ENCODE results near the gene HTRA1. TPM values are rescaled to one million over a fixed set of nuclear protein-coding genes. Genes with fewer than 3 reads are reported as not detected.

The HTRA1 gene
- total RNA-seq: 55.2 TPM

DNA sequence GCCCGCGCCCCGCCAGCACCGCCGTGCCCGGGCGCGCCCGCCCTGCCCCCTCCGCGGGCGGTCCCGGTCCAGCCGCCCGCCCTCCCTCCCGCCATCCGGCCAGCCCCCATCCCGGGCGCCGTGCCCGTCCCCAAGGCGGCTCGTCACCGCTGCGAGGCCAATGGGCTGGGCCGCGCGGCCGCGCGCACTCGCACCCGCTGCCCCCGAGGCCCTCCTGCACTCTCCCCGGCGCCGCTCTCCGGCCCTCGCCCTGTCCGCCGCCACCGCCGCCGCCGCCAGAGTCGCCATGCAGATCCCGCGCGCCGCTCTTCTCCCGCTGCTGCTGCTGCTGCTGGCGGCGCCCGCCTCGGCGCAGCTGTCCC, at the start of gene HTRA1:
HTRA1 (plus strand) TSS at position 187 of the 362 bp plus-strand sequence; CDS start at position 287, 100 bp downstream.
- DNase-seq (ENCODE audit: low spot score): peak; percentile 74

DNA sequence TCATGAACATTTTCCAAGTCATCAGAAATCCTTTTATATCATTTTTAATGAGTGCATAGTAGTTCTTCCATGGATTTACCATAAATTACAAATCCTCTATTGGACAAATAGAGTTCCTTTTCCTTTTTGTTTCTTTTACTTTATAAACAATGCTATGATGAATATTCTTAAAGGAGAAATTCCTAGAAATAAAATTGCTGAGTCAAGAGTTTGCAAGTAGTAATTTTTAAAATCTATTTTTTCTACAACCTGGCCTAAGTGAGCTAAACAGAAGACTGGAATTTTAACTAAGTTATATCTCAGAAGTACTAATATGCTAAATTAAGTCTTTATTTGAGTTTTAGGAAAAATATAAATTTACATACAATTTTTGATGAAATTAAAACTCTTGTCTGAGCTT, 48.0 kb upstream of the HTRA1 start:
- no peak for DNase-seq (ENCODE audit: low spot score)

DNA sequence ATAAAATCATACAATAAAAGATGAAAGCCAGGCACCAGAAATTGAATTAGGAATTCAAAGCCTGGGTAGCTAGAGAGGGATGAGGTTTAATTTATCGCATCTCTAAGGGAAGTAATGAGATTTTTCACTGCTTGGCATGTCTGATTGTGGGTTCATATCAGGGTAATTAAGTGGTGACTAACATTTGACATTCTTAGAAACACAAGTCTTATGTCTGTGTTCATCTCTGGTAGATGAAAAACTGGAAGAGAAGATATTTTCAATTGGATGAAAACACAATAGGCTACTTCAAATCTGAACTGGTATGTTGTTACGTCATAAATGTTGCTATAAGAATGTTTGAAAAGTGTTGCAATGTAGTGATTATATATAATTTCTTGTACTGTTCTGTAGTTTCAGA, 43.7 kb upstream of the HTRA1 start:
- DNase-seq (ENCODE audit: low spot score): no peak

DNA sequence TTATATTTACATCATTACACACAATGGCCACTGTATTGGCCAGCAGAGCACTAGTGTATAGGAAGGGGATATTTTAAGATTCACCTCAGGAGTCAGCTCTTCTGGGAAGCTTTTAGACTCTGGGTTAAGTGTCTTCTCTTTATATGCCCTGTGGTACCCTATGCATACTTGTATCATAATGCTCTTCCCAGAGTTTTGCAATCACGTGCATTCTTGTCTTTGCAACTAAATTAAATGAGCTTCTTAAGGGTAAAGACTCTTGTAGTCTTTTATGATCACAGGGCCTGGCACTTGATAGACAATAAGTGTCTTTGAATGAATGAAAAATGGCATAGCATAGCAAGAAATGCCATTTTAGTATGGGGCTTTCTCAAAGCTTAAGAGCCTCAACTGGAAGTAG, 42.3 kb upstream of the HTRA1 start:
- no peak for DNase-seq (ENCODE audit: low spot score)

DNA sequence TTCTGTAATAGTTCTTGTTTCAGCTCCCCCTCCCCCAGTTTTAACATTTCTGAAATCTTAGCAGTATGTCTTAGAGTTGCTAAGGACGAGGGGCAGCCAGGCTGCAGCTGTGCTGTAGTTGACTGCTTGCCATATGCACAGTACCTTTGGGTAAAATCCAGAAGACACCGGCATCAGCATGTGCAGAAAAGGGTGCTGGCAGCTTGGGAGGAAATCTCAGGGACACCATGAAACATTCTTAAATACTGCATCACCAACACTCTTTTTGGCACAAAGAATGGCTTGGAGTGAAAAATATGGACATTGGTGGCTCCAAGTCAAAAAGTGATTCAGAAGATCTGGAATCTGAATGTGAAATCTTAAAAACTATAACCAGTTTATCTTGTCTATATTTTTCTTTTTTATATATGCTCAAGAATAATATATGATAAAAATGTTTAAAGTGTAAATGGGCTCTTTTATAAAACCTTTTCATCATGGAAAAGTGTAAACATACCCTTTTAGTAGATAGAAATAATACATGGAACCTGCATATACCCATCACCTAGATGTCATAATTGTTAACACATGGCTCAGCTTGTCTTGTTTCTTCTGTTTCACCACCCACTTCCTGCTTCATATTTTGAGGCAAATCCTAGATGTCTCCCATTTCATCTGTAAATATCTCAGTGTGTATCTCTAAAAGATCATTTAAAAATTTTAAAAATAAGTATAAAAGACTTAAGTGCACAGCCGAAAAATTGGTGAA, 41.3 kb upstream of the HTRA1 start:
- no peak for DNase-seq (ENCODE audit: low spot score)

DNA sequence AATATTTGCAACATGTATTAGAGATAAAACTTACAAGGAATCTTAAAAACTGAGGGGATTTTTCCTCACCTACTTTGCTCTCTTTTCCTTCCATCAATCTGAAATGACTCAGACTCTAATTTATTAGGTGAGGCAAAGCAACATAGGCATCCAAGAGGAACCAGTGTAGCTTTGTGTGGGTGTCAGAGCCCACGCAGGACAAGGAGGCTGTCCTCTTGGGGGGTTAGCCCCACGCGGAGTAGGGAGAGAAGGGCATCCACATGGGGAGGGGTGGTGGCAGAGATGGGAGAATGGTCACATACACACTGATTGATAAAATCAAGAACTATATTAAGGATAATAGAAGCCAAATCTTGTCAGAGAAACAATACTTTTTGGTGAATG, 40.7 kb upstream of the HTRA1 start:
- DNase-seq (ENCODE audit: low spot score): no peak

DNA sequence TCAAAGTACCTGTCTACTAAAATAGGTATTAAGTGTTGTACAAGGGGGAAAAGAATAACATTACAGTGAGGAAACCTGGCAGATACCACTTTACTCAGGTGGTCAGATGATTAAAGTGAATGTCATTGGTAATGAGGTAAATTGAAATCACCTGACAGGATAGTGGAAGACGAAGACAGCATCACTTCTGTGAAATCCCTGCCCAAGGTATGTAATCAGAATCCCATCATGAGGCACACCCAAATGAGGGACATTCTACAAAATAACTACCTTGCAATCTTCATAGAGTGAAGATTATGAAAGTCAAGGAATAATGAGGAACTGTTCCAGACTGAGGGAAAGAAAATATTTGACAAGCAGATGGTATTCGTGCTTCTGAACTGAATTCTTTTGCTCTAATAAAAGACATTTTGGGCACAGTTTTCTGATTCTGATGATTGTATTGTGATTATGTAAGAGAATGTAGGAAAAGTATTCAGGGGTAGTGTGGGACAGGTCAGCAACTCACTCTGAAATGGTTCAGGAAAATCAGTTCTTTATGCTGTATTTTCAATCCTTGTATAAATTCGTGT, 40.2 kb upstream of the HTRA1 start:
- no peak for DNase-seq (ENCODE audit: low spot score)

DNA sequence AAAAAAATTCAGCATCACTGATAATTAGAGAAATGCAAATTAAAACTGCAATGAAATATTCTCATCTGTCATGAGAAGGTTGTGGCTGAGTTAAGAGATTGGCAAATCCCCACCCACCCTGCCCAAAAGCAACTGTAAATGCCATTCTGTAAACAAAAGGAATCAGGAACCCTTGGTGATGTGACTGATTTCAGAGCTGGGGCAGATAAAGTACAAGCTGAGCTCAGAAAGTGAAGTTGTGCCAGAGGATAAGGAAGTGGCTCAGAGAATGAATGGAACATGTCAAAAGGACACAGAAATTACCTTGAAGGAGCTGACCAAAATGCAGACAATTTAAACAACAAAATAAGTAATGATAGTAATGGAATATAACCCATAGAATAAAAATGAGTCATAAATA, 39.6 kb upstream of the HTRA1 start:
- DNase-seq (ENCODE audit: low spot score): no peak

DNA sequence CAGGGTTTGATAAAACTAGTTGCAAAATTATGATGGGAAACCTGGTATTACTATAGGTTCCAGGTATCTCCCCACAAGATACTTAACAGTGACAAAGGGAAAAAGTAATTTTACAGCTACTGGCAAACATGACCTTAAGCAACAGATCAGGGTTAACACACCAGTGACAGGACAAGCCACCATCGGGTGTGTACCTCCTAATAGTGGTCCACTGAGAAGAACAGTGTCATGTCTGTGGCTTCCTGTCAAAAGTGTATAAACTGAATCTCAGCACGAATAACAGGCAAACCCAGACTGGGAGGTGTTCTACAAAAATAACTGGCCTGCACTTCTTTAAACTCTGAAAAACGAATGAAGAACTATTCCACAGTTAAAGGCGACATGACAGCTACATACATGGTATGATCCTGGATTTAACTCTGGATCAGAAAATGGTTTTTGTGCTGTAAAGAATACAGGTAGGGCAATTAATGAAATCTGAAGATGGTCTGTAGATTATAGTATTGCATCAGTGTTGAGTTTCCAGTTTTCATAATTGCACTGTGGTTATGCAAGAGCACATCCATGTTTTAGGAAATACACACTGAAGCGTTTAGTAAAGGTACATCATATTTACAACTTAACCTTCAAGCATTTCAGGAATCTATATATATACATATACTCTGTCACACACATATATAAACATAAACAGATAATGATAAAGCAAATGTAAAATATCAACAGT, 38.9 kb upstream of the HTRA1 start:
- DNase-seq (ENCODE audit: low spot score): no peak

DNA sequence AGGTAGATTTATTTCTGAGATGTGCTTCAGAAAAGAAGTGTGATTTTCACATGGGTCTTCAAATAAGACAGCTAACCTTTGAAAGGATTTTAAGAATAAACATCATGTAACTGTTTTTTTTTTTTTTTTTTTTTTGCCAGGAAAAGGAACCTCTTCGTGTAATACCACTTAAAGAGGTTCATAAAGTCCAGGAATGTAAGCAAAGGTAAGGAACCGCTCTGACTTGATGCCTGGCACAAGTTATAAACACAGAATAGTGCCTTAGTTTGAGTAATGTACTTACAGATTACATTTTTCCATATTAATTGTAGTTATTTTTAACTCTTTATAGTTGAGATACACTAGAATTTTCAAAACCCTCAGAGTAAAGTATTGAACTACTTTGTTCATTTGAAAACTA, 37.3 kb upstream of the HTRA1 start:
- DNase-seq (ENCODE audit: low spot score): no peak

DNA sequence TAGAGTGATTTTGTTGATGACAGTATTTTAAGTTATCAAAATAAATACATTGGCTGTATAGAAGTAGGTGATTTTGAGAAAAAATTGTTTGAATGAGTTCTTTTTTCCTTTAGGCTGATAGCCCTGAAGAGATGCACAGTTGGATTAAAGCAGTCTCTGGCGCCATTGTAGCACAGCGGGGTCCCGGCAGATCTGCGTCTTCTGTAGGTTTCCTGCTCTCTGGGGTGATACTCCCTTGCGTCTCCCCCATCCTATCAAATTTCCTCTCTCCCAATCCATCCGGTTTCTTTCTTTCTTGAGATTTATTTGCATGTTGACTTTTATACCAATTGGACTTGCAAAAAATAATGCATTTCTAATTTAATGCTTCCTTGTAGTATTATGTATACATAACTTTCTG, 34.5 kb upstream of the HTRA1 start:
- no peak for DNase-seq (ENCODE audit: low spot score)

DNA sequence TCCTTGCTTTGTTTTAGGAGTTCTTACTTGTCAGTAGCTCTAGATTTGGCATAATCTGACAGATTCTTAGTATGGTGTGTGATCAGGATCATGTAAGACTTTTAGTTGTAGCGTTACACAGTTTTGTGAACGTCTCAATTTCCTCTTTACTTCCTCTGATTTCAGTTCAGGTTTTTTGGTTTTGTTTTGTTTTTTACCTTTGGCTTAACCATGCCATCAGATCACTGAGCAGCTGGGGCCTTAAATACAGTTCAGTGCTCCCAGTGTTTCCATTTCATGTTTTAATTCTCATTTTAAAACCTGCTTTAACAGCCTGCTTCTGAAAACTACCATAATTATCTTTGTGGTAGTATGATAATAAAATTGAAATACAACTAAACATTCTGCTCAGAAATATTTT, 34.1 kb upstream of the HTRA1 start:
- no peak for DNase-seq (ENCODE audit: low spot score)

DNA sequence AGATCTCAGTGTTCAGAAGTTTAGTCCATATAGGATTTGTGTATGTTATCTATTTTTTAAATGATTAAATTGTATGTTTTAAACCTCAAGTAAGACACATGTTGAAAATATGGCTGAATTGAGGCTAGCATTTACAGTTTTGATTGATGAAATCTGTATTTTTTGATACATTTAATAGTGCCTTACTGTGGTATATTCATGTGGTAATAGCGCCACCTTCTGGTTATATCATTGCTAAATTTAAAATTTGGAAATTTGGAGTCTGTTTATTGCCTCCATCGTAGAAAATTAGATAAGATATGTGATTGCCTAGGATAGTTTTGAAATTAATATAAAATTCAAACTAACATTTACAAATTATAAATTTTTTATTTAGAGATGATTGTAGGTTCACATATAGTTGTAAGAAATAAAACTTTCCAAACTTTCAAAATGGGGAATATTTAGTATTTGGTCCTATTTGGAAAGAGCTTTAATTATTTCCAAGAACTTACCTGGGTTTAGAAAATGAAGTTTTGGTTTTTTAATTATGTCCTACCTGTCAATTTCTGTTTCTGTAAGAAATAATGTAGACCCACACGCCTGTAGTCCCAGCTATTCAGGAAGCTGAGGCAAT, 26.0 kb upstream of the HTRA1 start:
- no peak for DNase-seq (ENCODE audit: low spot score)

DNA sequence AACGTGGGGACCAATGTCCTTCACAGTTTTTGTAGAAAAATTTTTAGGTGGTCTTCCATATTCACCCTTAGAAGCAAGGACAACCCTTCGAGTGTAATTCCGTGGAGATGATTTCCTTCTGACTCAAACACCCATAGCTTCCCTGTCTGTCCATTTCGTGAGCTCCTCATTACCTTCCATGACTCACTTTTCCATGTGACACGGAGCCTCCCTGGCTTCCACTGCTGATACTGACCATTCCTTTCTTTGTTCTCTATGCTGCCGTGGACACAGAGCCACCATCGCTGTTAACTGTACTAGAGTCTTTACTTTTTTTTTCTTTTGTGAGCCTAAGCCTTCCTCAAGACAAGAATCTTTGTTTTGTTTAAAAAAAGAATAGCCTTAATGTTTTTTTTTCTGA, 19.4 kb upstream of the HTRA1 start:
- no peak for DNase-seq (ENCODE audit: low spot score)

DNA sequence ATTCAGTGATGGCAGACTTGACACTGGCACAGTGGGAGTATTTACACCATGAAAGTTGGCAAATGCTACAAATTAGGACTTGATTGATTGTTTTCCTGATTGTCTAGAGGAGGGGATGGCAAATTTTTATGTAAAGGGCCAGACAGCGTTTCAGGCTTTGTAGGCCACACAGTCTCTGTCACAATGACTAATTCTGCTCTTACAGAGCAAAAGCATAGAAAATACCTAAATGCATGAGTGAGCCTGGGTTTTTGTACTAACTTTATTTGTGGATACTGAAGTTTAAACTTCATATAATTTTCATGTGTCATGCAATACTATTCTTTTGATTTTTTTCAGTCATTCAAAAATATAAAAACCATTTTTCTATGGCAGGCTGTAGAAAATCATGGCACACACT, 15.9 kb upstream of the HTRA1 start:
- no peak for DNase-seq (ENCODE audit: low spot score)

DNA sequence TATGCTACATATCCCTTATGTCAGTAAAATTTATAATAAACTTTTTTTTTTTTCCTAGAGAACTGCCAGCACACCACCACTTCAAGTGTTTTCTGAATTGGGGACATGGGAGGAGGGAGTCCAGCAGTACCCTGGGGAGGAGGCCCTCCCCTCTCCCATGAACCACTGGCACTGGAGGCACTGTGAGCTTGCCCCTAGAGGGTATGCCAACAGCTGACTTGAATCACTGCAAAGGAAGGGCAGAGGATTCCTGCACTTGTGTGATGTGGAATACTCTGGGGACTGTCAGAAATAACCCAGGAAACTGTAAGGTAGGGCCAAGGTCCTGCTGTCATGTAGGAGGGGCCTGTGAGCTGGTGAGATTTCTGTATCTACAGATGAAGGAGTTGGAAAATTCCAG, 15.4 kb upstream of the HTRA1 start:
- DNase-seq (ENCODE audit: low spot score): no peak

DNA sequence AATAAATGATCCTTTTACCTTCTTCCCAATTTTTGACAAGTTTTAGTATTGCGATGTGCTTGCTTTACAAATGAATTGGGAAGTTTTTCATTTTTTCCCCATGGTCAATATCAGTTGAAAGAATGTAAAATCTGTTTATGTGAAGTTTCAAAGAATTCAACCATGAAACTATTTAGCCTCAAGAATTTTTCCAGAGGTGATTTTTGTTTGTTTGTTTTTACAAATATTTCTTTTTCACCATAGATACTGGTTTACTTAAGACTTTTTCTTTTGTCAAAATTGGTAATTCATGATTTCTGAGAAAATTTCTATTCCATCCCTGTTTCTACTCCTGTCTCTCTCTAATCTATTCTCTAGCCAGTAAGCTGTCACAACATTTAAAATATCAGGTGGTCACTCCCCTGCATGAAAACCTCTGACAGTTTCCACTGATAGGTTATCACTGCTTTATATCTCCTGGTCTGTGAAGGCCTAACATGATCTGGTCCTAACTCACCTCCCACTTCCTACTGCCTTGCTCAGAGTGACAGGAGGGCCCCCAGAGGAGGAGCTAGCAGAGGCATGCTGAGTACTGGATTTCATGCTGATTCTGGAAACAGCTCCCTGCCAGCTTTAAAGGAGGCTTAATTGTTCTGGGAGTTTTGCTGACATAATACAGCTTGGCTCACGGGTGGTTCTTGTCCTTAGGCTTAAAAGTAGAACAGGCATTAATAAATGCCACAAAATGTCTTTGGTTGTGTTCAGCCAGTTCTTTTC, 14.5 kb upstream of the HTRA1 start:
- DNase-seq (ENCODE audit: low spot score): no peak

DNA sequence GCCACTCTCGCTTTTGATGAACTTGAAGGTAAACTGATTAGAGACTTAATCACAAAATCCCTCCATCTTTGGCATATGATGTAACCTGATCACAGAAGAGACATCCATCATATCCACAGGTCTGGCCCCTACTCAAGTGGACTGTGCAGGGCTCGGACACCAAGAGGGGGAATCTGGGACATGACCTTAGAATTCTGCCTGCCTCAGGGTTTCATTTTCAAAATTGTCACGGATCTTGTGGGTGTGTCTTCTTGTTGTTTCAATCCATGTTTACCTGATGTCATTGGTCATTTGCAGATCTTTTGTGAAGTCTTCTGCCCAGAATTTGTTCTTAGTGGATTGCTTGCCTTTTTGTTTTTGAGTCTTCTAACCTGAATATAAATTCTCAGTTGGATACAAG, 12.8 kb upstream of the HTRA1 start:
- DNase-seq (ENCODE audit: low spot score): no peak

DNA sequence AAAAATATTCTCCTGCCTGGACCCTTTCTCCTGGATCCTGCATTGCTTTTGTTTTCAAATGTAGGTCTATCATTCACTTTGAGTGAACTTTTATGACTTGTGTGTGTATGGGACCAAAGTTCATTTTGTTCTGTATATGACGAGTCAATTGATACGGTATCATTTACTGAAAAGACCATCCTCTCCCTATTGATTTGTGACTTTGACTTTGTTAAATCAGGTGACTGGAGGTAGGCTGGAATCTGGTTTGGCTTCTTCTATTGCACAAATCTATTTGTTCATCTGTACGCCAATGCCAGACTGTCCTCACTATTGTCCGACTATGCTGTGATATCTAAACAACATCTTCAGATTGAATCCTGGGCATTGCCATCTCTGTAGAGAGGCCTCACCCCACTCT, 12.2 kb upstream of the HTRA1 start:
- no peak for DNase-seq (ENCODE audit: low spot score)

DNA sequence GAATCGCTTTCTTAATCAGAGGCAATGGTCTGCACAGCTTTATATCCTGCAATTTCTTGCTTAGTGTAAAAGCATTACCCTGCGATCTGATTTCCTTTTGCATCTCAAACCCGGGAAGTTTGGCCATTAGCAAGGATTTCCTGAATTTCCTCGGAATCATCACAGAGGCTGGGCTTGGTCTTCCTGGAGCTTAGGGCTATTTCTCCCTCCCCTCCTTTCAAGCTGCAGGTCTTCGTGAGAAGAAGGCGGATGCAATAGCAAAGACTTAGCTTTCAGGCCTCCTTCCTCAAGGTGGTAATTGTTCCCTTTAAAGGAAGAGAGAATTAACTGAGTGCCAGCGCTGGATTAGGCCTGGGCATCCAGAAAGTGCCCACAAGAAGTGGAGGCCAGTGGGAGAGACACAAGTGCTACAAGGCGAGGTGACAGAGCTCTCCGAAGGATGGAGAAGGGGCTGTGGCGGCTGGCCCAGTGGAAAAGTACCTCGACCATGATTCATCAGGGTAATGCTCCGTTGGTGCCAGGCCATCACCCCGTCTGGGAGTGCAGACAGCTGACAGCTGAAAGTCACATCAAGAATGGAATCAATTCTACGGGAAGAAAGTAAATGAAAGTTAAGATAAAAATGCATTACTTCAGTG, 10.9 kb upstream of the HTRA1 start:
- DNase-seq (ENCODE audit: low spot score): no peak

DNA sequence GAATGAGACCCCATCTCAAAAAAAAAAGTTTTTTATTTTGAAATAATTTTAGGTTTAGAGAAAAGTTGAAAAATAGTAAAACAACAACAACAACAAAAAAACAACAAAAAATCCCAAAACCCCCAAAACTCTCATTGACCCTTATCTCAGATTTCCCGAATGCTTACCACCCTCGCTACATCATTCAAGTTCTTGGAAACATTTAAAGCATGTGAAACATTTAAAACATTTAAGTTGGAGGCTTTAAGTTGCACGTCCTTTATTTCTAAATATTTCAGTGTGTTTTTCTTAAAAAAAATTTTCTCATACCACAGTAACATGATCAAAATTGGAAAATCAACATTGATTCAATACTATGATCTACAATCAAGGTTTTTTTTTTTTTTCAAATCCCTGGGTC, 7.3 kb upstream of the HTRA1 start:
- no peak for DNase-seq (ENCODE audit: low spot score)

DNA sequence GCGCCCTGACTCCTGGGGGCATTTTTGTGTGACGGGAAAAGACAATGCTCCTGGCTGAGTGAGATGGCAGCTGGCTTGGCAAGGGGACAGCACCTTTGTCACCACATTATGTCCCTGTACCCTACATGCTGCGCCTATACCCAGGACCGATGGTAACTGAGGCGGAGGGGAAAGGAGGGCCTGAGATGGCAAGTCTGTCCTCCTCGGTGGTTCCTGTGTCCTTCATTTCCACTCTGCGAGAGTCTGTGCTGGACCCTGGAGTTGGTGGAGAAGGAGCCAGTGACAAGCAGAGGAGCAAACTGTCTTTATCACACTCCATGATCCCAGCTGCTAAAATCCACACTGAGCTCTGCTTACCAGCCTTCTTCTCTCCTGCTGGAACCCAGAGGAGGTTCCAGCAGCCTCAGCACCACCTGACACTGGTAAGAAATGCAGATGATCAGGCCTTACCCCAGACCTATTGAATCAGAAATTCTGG, 6.7 kb upstream of the HTRA1 start, which contains the start of gene ARMS2:
ARMS2 (plus strand) TSS at position 51 of the 478 bp plus-strand sequence; CDS start at position 126, 75 bp downstream.
- DNase-seq (ENCODE audit: low spot score): no peak
